Measurements from ENCODE around the gene SLC8B1. TPM values are rescaled to one million over a fixed set of nuclear protein-coding genes. Genes with fewer than 3 reads are reported as not detected.

SLC8B1 gene
- total RNA-seq, 4 donors from 2014 or later = 49.5 to 112 (median 101) TPM

GRCh38 chr12:113329791-113330417 lies 5.0 kb downstream of the SLC8B1 start:
- peaks cover 0 to 22% (median 0%) of the 10 kb centered on the region in 4 donors for H3K4me1 ChIP-seq
- H3K4me3 ChIP-seq = no peak overlapping the region
- H3K27me3 ChIP-seq = no peaks in the 10 kb centered on the region
- no peak for TF ChIP-seq CTCF (IDR thresholded peaks at IDR 0.05)
- no peaks in the 10 kb centered on the region for H3K9me3 ChIP-seq
- DNase-seq = no peak
- H3K27ac ChIP-seq = no peak overlapping the region
- peaks cover 0 to 27% (median 0%) of the 10 kb centered on the region in 3 donors for H3K36me3 ChIP-seq

GRCh38 chr12:113329022-113329790 lies 5.7 kb downstream of the SLC8B1 start:
- no peaks in the 10 kb centered on the region for H3K27me3 ChIP-seq
- H3K4me1 ChIP-seq = peaks cover 0 to 22% (median 0%) of the 10 kb centered on the region in 4 donors
- no peaks in the 10 kb centered on the region for H3K9me3 ChIP-seq
- no peak for DNase-seq
- H3K4me3 ChIP-seq = no peak overlapping the region
- no peak for TF ChIP-seq POLR2A (IDR thresholded peaks at IDR 0.05)
- TF ChIP-seq CTCF (IDR thresholded peaks at IDR 0.05) = no peak
- H3K27ac ChIP-seq = no peak overlapping the region
- peaks cover 0 to 27% (median 0%) of the 10 kb centered on the region in 3 donors for H3K36me3 ChIP-seq

GRCh38 chr12:113328368-113328889 lies 6.5 kb downstream of the SLC8B1 start:
- Histone ChIP-seq H3K27ac (no peak overlapping the region), H3K27me3 (no peaks in the 10 kb centered on the region), H3K9me3 (no peaks in the 10 kb centered on the region), H3K36me3 (peaks cover 0 to 31% (median 0%) of the 10 kb centered on the region in 3 donors), H3K4me1 (peaks cover 0 to 17% (median 0%) of the 10 kb centered on the region in 4 donors), H3K4me3 (no peak overlapping the region)
- no peak for DNase-seq
- TF ChIP-seq CTCF (IDR thresholded peaks at IDR 0.05) (no peak), POLR2A (IDR thresholded peaks at IDR 0.05) (no peak)

- Histone ChIP-seq H3K4me3 (no peak overlapping the region), H3K27me3 (no peaks in the 10 kb centered on the region), H3K27ac (peak overlapping the region in 3 of 4 donors; percentile 0 to 32 (median 17)), H3K9me3 (no peaks in the 10 kb centered on the region), H3K36me3 (peaks cover 0 to 24% (median 0%) of the 10 kb centered on the region in 3 donors), H3K4me1 (peaks cover 0 to 8% (median 0%) of the 10 kb centered on the region in 4 donors)
- TF ChIP-seq CTCF (IDR thresholded peaks at IDR 0.05) (no peak), POLR2A (IDR thresholded peaks at IDR 0.05) (no peak)
- DNase-seq = no peak
Measured at GRCh38 chr12:113326775-113327395, 8.0 kb downstream of the SLC8B1 start.

- H3K9me3 ChIP-seq = no peaks in the 10 kb centered on the region
- H3K4me1 ChIP-seq = peaks cover 0 to 8% (median 0%) of the 10 kb centered on the region in 4 donors
- no peak for TF ChIP-seq POLR2A (IDR thresholded peaks at IDR 0.05)
- no peak for TF ChIP-seq CTCF (IDR thresholded peaks at IDR 0.05)
- no peaks in the 10 kb centered on the region for H3K27me3 ChIP-seq
- H3K4me3 ChIP-seq = no peak overlapping the region
- DNase-seq = no peak
- peak overlapping the region in 2 of 4 donors; percentile 17 to 19 for H3K27ac ChIP-seq
- peaks cover 0 to 23% (median 0%) of the 10 kb centered on the region in 3 donors for H3K36me3 ChIP-seq
Measured at GRCh38 chr12:113325916-113326315, 9.0 kb downstream of the SLC8B1 start.
